Keratinocyte (primary cell): ENCODE data around the gene MEF2A. TPM values are rescaled to one million over a fixed set of nuclear protein-coding genes. Genes with fewer than 3 reads are reported as not detected.
"Not testable (repeated sequence)": the region's sequence is repeated elsewhere in the genome, so short reads cannot be mapped to it uniquely, and the experiment has no call there.

Experiments
- DNase-seq: peaks from one replicate; pipeline ENCODE4 v3.0.0-alpha.2; 2011; ENCODE audit warnings: low read depth, missing footprints, low spot score
- FAIRE-seq: peaks from 2 replicates; lab custom pipeline; 2011; peaks lifted over from hg19 to GRCh38; lab: Jason Lieb, UNC
- H2AFZ ChIP-seq: 2 replicates; pipeline ENCODE4 v1.6.0; 2012; ENCODE audit warnings: low read length, control low read depth, inconsistent platforms; ENCODE audit not compliant: control insufficient read depth
- H3K27ac ChIP-seq: 2 replicates; pipeline ENCODE4 v1.5.1; 2011; ENCODE audit warnings: low read length; ENCODE audit not compliant: control insufficient read depth, insufficient read depth
- H3K27me3 ChIP-seq: 3 replicates; pipeline ENCODE4 v1.6.0; 2011; ENCODE audit warnings: low read length; ENCODE audit not compliant: control insufficient read depth, insufficient read depth; ENCODE audit errors: extremely low read depth
- H3K36me3 ChIP-seq, 2 experiments: 2 replicates in 1 of 2; 3 replicates in 1 of 2; pipeline ENCODE4 v1.5.1; 2011; ENCODE audit warnings: low read length in 2 of 2, mild to moderate bottlenecking in 1 of 2; ENCODE audit not compliant: control insufficient read depth in 2 of 2, insufficient read depth in 2 of 2; ENCODE audit errors: extremely low read depth in 1 of 2
- H3K4me1 ChIP-seq: 3 replicates; pipeline ENCODE4 v1.5.1; 2011; ENCODE audit warnings: low read length; ENCODE audit not compliant: control insufficient read depth, insufficient read depth; ENCODE audit errors: extremely low read depth
- H3K4me2 ChIP-seq: 3 replicates; pipeline ENCODE4 v1.6.0; 2011; ENCODE audit warnings: low read depth, low read length; ENCODE audit not compliant: control insufficient read depth, insufficient read depth; ENCODE audit errors: extremely low read depth
- H3K4me3 ChIP-seq, 3 experiments: fragments of 200-600 bp in 1 of 3; sonication (generic) in 1 of 3; 2 replicates in 2 of 3; 3 replicates in 1 of 3; pipeline ENCODE4 v1.5.1; 2011 to 2016; ENCODE audit warnings: low read length in 3 of 3, mild to moderate bottlenecking in 3 of 3, control low read depth in 2 of 3, inconsistent platforms in 1 of 3, low read depth in 1 of 3, mixed read lengths in 1 of 3, mixed run types in 1 of 3, moderate library complexity in 1 of 3; ENCODE audit not compliant: control insufficient read depth in 2 of 3, insufficient read depth in 2 of 3; ENCODE audit errors: extremely low read depth in 1 of 3
- H3K79me2 ChIP-seq: 2 replicates; pipeline ENCODE4 v1.6.0; 2012; ENCODE audit warnings: low read length; ENCODE audit not compliant: control insufficient read depth, insufficient read depth
- H3K9ac ChIP-seq: 3 replicates; pipeline ENCODE4 v1.6.0; 2011; ENCODE audit warnings: low read length; ENCODE audit not compliant: control insufficient read depth, insufficient read depth; ENCODE audit errors: extremely low read depth
- H3K9me1 ChIP-seq: 3 replicates; pipeline ENCODE4 v1.6.0; 2011; ENCODE audit warnings: low read length; ENCODE audit not compliant: control insufficient read depth, insufficient read depth; ENCODE audit errors: extremely low read depth
- H3K9me3 ChIP-seq: 2 replicates; pipeline ENCODE4 v1.5.1; 2012; ENCODE audit warnings: low read depth, low read length; ENCODE audit not compliant: control insufficient read depth
- H4K20me1 ChIP-seq: 3 replicates; pipeline ENCODE4 v1.6.0; 2011; ENCODE audit warnings: low read length; ENCODE audit not compliant: control insufficient read depth, insufficient read depth; ENCODE audit errors: extremely low read depth
- EZH2 ChIP-seq: IDR thresholded peaks from one replicate; pipeline ENCODE4 v1.6.1; 2012; ENCODE audit warnings: inconsistent platforms, mild to moderate bottlenecking, low read length, moderate library complexity
- dilution Hi-C: fragments of 300-500 bp; cut with MboI; formaldehyde crosslinking; loops from one replicate; pipeline ENCODE4 v1.7.0; 2020; ENCODE audit warnings: low sequenced_read_pairs; ENCODE audit not compliant: extremely low pct_ligation_motif_present
- polyA plus RNA-seq, 5 experiments: library from polyadenylated mRNA; depleted of rRNA in 3 of 5; stranded (reverse) in 3 of 5; stranded (forward) in 1 of 5; unstranded in 1 of 5; fragments of >200 nt; gene quantifications; 1 replicate in 1 of 5; 2 replicates in 3 of 5; 3 replicates in 1 of 5; pipeline versions ENCODE4 v1.2.1 to v1.2.3, GENCODE V29; 2011 to 2012; ENCODE audit warnings: missing spikeins in 2 of 5, low read depth in 1 of 5, low replicate concordance in 1 of 5
- TF ChIP-seq, protein P1 (sequence below), 3 experiments: IDR thresholded peaks in 1 of 3; conservative IDR thresholded peaks in 1 of 3; optimal IDR thresholded peaks in 1 of 3; 2 replicates in 2 of 3; 3 replicates in 1 of 3; pipeline versions ENCODE3 to v1.5.1; 2011; ENCODE audit warnings: low read length in 3 of 3, mild to moderate bottlenecking in 3 of 3, moderate library complexity in 2 of 3, control low read depth in 1 of 3, inconsistent platforms in 1 of 3; ENCODE audit not compliant: insufficient read depth in 2 of 3; ENCODE audit errors: extremely low read depth in 1 of 3

Gene MEF2A
- polyA plus RNA-seq, 1 donor (not counting 4 experiments of a cell fraction or from before 2014, with no cell fraction given): 27.4 TPM

GRCh38 chr15:99733268-99734039 lies 167.7 kb downstream of the MEF2A start, which contains the start of gene LYSMD4:
Gene LYSMD4, minus strand, starts transcription at chr15:99733437. Its CDS starts 1,438 bp downstream, at chr15:99731999.
- H3K27ac ChIP-seq: peak within 1 kb of the TSS; percentile 76
- H4K20me1 ChIP-seq: no peaks in the 10 kb centered on the region
- FAIRE-seq (peak; percentile 52), DNase-seq (peak; percentile 71)
- no peaks in the 10 kb centered on the region for H3K79me2 ChIP-seq
- H3K4me2 ChIP-seq: peak within 1 kb of the TSS; percentile 100
- TF ChIP-seq, protein P1, sequence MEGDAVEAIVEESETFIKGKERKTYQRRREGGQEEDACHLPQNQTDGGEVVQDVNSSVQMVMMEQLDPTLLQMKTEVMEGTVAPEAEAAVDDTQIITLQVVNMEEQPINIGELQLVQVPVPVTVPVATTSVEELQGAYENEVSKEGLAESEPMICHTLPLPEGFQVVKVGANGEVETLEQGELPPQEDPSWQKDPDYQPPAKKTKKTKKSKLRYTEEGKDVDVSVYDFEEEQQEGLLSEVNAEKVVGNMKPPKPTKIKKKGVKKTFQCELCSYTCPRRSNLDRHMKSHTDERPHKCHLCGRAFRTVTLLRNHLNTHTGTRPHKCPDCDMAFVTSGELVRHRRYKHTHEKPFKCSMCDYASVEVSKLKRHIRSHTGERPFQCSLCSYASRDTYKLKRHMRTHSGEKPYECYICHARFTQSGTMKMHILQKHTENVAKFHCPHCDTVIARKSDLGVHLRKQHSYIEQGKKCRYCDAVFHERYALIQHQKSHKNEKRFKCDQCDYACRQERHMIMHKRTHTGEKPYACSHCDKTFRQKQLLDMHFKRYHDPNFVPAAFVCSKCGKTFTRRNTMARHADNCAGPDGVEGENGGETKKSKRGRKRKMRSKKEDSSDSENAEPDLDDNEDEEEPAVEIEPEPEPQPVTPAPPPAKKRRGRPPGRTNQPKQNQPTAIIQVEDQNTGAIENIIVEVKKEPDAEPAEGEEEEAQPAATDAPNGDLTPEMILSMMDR (optimal IDR thresholded peaks at IDR 0.05 in 1 of 3, IDR thresholded peaks at IDR 0.05 in 1 of 3, conservative IDR thresholded peaks at IDR 0.05 in 1 of 3; ENCODE audit: extremely low read depth in 1 of 3, insufficient read depth in 2 of 3, low read length in 3 of 3): no peak
- no peak for TF ChIP-seq EZH2
- peak within 1 kb of the TSS; percentile 95 for H2AFZ ChIP-seq
- H3K4me3 ChIP-seq: peak within 1 kb of the TSS; percentile 82 to 84 (median 83)
- H3K9ac ChIP-seq: peak within 1 kb of the TSS; percentile 82
- peaks cover 3% of the 10 kb centered on the region for H3K9me1 ChIP-seq
- H3K36me3 ChIP-seq: peaks cover 7 to 9% of the 10 kb centered on the region in 2 experiments
- dilution Hi-C loops: no loop called here
- peaks cover 24% of the 10 kb centered on the region for H3K4me1 ChIP-seq
- H3K9me3 ChIP-seq: no peaks in the 10 kb centered on the region
- no peaks in the 10 kb centered on the region for H3K27me3 ChIP-seq

- H3K4me3 ChIP-seq: peak overlapping the region in 2 of 3 experiments; percentile 57 to 64
- DNase-seq, H4K20me1 ChIP-seq, H3K27me3 ChIP-seq, FAIRE-seq, H3K9me3 ChIP-seq, H3K36me3 ChIP-seq, H3K79me2 ChIP-seq, H3K9me1 ChIP-seq, dilution Hi-C loops: not testable (repeated sequence)
- H3K4me2 ChIP-seq: peak overlapping the region; percentile 88
- peak overlapping the region; percentile 76 for H3K27ac ChIP-seq
- H2AFZ ChIP-seq: peak overlapping the region; percentile 95
- H3K4me1 ChIP-seq: peaks cover 24% of the 10 kb centered on the region
- peak overlapping the region; percentile 81 for H3K9ac ChIP-seq
Measured at GRCh38 chr15:99734040-99734291, 168.2 kb downstream of the MEF2A start.
